GM12872 (cell line): ENCODE results near the gene BRI3BP.

Experiments
- CTCF ChIP-seq: IDR thresholded peaks from 3 replicates; pipeline ENCODE4 v1.5.1; 2011; ENCODE audit warnings: low read depth, mild to moderate bottlenecking, low read length, moderate library complexity; ENCODE audit not compliant: insufficient read depth

BRI3BP gene

GRCh38 chr12:124964251-124964650 is 29.2 kb upstream of the BRI3BP start:
- TF ChIP-seq CTCF: no peak

GRCh38 chr12:124964836-124965462 is 28.5 kb upstream of the BRI3BP start:
- no peak for TF ChIP-seq CTCF

GRCh38 chr12:124967016-124967739 is 26.3 kb upstream of the BRI3BP start:
- TF ChIP-seq CTCF: no peak

GRCh38 chr12:124968656-124969055 is 24.8 kb upstream of the BRI3BP start:
- no peak for TF ChIP-seq CTCF

GRCh38 chr12:124970647-124971402 is 22.6 kb upstream of the BRI3BP start:
- no peak for TF ChIP-seq CTCF

- no peak for TF ChIP-seq CTCF
These were observed 21.8 kb upstream of the BRI3BP start for GRCh38 chr12:124971603-124972002.

GRCh38 chr12:124972211-124972610 is 21.2 kb upstream of the BRI3BP start:
- TF ChIP-seq CTCF: no peak
